NCI-H526 (cell line): ENCODE measurements around the gene CD151.
A peak's percentile ranks its signal among the peaks of the same experiment; 100 is the strongest.

ENCODE experiments used
- DNase-seq, 2 experiments: peaks; one replicate each; lab custom pipeline; 2025; lab: John Stamatoyannopoulos, UW

Gene CD151

DNA sequence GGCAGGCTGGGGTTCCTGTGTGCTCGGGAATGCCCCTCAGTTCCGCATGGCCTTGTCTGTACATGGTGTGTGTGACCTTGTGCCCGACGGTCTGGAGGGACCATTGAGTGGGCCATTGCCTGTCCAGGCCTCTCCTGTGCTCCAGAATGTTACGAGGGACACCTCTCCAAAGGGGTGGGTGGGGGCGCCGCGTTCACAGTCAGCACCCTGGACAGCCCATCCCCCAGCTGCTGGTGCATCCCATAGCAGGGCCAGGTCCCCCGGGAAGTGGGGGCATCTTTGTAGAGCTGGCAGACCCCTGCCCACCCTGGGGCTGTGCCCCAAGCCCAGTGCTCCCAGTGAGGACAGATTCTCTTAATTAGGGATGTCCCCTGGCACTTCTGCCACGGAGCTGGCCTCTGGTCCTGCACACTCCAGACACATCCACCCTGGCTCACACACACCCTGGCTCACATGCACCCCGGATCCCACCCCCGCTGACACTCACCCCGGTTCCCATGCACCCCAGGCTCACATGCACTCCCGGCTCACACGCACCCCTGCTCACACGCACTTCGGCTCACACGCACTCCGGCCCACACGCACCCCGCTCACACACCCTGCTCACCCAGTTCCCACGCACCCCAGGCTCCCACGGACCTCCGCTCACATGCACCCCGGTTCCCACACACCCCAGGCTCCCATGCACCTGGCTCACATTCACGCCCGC, 25.5 kb downstream of the CD151 start:
- no peak for DNase-seq

DNA sequence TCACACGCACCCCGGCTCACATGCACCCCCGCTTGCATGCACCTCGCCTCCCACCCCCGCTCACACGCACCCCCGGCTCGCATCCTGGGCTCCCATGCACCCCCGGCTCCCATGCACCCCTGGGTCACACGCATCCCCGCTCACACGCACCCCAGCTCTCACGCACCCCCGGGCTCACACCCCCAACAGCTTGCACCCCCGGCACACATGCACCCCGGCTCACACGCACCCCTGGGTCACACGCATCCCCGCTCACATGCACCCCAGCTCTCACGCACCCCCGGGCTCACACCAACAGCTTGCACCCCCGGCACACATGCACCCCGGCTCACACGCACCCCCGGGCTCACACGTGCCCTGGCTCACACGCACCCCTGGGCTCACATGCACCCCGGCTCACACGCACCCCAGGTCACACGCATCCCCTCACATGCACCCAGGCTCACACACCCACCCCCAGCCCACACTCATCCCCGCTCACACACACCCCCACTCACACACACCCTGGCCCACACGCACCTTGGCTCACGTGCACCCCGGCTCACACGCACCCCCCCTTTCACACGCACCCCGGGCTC, 26.1 kb downstream of the CD151 start:
- DNase-seq = no peak

DNA sequence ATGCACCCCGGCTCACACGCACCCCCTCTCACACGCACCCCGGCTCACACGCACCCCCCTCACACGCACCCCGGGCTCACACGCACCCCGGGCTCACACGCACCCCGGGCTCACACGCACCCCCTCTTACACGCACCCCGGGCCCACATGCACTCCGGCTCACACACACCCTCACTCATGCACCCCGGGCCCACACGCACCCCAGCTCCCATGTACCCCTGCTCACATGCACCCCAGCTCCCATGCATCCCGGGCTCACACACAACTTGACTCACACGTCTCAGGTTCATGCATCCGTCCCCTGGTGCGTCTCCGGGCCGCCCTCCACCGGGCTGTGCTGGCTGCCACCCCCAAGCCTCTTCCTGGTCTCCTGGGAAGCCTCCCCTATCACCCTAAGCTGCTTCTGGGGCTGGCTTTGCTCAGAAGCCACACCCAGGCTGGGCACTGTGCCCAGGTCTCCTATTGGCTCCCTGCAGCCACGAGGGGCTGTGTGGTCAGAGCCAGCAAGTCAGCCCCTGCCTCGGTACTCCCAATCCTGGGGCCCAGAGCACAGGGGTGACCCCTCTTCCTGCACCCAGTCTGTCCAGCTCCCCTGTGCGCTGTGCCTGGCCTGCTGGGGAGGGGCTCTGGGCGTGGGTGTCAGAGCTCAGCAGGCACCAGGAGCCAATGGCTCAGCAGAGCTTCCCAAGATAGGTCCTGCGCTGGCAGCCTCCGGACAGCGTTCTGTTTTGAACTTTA, 26.8 kb downstream of the CD151 start:
- peak; percentile 59 to 91 for DNase-seq

DNA sequence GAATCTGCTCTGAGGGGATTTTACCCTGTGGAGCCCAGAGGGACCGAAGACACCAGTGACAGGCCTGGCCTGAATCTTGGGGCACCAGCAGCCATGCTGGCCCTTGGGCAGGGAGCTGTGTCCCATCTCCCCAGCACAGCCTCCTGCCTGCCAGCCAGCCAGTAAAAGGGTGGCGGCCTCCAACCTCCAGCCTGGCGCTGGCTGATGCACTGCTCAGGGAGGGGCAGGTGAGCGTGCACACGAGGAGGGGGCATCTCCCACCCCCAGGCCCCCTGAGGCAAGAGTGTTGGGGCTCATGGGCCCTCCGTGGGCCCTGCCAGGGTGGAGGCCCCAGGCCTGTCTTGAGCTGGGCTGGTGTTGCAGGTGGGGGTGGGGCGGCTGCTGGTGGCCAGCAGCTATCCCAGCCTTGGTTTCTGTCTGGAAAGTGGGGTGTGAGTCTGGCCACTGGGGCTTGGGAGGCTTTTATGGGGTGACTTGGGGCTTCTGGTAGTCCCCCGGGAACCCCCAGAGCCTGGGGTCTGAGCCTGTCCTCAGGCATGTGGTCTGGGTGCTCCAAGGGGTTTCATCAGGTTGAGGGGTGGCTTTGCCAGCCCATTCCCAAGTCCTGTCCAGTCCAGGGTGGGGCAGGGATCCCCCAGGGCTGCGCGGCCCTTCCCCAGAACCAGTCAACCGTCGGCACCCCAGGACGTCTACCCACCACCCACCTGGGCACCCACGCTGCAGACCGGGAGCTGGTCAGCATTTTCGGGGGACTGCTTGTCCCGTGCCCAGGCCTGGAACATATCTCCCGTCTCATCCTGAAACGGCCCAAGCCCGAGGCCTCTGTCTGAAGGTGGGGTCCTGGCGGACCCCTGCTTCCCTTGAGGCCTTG, 27.7 kb downstream of the CD151 start:
- DNase-seq = no peak

DNA sequence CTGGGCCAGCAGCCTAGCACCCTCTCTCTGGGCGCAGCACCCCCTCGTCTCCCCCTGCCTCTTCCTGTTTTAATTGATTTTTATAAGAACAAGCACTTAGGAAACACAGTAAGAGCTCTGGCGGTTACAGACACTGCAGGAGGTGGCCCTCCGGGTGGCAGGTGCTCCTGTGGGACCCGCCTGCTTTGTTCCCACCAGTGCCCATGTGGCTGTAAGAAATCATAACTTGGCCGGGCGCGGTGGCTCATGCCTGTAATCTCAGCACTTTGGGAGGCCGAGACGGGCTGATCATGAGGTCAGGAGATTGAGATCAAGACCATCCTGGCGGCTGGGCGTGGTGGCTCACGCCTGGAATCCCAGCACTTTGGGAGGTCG, 28.3 kb downstream of the CD151 start:
- DNase-seq = no peak

DNA sequence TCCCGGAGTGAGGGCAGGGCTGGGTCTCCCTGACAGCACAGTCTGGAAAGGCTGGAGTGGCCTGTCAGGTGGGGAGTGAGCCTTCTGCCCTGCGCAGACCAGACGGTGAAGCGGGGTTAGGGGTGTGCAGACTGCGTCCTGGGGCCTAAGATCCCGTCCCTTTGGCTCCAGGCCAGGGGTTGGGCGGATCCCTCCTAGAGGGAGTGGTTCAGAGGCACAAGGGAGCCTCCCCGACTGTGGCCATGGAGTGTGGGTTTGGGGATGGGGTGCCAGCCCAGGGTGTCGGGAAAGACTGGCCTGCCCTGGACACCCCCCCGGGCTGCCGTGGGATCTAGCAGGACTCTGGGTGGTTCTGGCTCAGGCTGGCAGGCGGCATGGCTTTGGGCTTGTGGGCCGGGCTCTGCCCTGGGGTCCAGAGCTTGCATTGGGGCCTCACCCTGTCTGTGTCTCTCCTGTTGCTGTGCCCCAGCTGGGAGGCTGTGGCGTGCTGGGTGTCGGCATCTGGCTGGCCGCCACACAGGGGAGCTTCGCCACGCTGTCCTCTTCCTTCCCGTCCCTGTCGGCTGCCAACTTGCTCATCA, 29.4 kb downstream of the CD151 start:
- peak; percentile 32 to 71 for DNase-seq

DNA sequence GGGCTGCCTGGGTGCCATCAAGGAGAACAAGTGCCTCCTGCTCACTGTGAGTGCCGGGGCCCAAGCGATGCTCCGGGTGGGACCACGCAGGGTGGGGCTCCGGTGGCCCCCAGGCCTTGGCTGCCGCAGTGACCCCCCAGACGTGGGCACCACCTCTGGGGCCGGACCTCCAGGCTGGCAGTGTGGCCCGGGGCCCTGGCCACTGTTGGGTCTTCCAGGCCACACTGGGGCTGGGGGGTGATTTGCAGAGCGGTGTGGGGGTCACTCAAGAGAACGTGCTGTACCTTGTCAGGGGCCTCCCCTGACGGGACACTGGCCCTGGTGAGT, 29.9 kb downstream of the CD151 start:
- DNase-seq = no peak

DNA sequence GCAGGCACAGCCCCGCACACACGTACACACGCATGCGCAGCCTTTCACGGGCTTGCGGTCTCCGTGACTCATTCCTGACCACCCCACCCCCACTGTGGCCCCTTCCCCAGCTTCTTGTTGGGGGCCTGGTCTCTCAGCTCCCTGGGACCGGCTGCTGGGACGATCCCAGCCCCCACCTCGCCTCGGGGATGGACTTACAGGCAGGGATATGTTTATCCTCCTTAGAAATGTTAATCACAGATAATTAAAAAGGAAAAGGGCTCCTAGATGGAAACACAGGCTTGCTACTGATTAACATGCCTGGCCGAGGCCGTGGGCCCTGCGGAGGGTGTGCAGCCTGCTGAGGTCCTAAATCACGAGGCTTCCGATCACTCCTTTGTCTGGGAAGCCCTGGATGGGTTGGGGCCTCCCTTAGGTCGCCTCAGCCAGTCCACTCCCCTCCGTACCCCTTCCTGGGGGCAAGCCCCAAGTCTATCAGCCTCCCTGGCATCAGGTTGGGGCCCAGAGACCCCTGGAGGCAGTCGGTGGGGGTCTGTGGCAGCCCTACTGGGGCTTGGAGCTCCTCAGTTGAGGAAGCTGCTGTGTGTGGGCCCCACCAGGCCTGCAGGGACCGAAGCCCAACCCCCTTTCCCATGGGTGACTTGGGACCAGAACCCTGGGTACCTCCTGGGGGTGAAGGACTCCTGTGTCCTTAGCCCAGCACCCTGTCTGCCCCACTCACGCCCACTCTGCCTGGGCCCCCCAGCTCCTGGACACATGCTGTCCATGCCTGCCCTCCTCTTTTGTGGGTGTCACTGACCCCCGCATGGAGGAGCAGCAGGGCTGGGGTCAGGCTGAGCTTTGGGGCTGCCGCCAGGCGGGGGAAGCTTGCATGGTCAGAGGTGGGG, 30.5 kb downstream of the CD151 start:
- DNase-seq = no peak

DNA sequence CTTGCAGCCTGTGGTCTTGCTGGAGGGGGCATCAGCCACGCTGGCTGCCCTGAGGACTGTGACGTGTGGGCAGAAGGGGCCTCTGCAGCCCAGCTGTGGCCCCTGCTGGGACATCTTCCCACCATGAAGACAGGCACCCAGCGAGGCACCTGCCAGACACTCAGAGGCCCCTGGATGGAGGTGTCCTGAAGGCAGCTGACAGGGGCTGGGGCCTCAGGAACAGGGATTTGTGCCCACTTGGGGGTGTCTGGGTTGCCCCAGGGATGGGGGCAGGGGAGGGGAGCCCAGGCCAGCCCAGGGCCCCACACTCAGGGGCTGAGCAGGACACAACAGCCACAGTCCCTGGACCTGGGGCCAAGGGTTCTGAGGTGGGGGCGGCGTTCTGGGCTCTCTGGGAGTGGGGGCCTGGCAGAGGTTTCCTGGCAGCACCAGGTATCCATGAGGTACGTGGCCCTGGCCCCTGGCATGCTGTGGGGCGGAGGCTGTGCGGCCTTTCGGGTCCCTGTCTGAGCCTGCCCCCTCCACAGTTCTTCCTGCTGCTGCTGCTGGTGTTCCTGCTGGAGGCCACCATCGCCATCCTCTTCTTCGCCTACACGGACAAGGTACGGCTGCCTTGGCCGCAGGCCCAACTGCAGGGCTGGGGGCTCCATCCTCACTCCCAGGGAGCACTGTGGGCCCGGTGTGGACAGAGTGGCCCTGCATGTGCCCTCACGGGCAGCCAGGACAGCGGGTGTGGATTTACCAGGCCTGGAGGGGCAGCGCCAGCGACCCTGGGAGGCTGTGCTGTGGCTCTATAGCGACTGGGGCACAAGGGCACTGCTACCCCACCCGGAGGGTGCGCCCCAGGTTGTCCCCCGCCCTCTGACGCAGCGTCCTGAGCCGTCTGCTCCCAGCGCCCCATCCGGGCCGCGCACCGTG, 31.4 kb downstream of the CD151 start:
- DNase-seq = no peak

DNA sequence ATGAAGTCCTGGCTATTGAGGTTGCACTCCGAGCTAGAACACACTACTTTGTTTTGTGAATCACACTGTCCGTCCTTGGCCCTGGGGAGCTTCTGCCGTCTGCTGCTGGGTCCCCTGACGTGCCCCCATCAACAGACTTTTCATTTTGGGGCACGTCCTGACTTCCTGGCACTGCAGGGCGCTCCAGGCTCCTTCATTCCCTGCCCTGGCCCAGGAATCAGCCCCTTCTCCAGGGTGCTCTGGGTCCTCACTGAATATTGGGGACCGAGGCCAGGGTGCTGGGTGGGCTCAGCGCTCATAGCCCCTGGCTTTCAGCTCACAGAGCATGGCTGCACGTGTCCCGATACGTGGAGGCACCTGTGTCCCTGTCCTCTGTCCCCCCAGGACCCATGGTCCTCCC, 32.1 kb downstream of the CD151 start:
- DNase-seq = no peak

DNA sequence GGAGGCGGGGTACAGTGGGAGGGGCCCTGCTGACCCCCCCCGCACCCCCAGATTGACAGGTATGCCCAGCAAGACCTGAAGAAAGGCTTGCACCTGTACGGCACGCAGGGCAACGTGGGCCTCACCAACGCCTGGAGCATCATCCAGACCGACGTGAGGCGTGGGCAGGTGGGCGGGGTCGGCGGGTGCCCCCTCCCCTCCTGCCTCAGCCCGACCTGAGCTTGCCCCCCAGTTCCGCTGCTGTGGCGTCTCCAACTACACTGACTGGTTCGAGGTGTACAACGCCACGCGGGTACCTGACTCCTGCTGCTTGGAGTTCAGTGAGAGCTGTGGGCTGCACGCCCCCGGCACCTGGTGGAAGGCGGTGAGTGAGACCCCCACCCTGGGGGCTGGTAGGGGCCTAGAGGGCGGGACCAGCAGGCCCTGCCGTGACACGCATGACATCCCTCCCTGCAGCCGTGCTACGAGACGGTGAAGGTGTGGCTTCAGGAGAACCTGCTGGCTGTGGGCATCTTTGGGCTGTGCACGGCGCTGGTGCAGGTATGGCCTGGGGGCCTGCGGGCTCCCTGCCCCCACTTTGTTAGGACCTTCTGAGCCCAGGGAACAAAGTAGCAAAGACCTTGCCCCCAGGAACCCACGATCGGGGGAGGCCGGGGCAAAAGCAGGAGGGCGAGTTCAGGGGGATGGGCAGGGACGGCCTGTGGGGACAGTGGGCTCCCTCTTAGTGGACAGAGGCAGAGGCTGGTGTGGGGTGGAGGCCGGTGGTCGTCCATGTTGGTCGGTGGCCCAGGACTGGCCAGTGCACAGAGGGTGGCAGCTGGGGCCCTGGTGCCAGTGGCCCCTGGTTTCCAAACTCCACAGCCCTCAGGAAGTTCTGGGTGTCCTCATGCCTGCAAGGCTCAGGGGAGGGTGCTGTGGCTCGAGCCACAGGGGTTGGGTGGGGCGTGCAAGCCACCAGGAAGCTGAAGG, 33.0 kb downstream of the CD151 start:
- no peak for DNase-seq

DNA sequence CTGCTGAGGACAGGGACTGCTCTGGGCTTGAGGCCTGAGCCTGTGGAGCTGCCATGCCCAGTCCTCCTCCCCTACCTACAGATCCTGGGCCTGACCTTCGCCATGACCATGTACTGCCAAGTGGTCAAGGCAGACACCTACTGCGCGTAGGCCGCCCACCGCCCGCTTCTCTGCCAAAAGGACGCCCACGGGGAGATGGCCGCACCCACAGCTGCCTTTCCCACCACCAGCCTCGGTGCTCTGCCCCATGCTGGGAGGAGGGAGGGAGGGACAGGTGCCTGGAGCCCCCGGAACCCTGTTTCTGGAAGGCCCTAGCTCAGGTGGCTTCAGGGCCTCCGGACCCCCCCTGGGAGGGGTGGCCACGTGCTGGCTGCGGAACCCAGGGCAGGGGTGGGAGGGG, 33.7 kb downstream of the CD151 start:
- no peak for DNase-seq

DNA sequence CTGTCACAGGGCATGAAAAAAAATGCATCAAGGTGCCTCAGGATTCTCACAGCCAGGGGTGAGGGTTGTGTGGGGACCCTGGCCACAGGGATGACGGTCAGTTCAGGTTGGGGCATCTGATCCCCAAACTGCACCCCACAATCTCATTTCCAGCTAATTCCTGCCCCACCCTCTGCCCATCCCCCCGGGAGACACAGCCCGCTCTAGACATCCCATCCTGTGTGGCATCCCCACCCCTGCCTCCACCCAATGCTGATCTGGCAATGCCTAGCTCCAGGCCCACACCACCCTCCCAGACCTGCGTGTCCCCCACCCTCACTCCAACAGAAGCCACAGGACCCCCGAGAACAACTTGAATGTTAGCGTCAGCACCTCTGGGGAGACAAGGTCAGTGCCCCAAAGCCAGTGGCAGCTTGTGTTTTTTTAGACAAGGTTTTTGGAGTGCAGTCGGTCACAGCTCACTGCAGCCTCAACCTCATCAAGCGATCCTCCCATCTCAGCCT, 35.2 kb downstream of the CD151 start:
- no peak for DNase-seq

DNA sequence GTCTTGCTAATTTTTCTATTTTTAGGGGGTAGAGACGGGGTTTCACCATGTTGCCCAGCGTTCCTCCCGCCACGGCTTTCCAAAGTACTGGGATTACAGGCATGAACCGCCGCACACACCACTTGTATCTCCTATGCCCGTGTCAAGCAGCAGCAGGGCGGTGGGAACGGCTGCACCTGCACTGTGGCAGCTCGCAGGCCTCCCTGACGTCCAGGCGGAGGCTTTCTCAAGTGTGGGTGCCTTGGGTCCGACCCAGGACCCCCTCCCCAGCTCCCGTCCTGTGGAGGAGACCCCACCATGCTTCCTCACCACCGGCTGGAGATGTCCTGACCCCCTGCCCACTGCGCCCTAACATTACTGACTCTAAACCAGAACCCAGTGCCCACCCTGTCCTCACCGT, 35.6 kb downstream of the CD151 start:
- DNase-seq = no peak

DNA sequence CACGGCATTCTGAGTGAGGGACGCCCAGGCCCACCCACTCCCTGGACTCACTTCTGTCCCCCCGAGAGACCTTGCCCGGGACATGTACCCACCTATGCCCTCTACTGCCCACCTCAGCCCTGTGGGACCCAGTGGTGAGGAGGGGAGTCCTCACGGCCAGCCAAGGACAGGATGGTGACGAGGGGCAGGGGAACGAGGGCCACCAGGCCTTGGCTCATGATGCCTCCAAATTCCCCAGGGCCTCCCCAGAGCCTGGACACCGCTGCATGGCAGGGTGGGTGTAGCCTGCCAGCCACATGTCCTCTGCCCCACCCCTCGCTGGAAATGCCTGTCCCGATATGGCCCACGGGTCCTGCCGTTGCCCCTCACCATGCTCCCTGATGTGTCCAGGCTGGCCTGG, 36.0 kb downstream of the CD151 start:
- DNase-seq = no peak

DNA sequence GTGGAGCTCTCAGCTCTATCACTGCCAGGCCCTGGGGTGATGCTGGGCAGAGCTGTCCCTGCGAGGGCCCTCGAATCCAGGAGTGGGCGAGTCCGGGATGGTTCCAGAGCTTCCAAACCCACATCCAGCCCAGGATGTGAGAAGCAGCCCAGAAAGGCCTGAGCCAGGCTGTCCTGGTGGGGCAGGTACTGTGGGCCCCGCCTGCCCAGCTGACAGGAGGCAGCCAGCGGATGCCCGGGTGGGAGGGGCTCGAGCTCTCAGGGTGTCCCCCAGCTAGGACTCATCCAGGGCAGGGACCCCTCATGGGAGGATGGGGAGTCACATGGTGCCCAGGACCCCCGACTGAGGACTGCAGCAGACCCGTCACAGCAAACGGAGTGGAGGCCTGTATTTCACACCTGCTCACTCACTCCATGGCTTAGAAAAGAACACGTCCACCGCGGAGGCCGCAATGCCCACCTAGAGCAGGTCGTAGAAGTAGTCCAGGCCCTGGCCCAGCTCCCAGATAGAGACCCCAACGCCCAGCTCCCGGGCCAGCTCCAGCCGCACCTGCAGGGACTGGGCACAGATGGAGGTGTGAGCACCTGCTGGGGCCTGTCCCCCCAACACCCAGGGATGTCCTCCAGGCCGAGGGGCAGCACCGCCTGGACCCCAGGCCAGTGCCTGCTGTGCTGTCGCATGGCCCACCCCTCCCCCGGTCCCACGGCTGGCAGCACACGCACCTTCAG, 36.8 kb downstream of the CD151 start:
- no peak for DNase-seq

DNA sequence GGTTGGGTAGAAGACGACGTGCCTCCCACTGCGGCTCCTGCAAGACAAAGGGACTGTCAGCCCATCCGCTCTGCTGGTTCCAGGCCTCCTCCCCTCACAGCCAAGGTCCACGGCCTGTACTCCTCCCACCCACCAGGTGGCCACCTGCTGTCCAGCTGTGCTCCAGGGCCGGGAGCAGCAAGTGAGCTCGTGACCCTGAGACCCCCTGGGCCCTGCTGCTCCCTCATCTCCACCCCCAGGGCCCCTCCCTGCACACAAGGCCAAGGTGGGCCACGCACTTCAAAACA, 37.3 kb downstream of the CD151 start:
- DNase-seq = no peak

DNA sequence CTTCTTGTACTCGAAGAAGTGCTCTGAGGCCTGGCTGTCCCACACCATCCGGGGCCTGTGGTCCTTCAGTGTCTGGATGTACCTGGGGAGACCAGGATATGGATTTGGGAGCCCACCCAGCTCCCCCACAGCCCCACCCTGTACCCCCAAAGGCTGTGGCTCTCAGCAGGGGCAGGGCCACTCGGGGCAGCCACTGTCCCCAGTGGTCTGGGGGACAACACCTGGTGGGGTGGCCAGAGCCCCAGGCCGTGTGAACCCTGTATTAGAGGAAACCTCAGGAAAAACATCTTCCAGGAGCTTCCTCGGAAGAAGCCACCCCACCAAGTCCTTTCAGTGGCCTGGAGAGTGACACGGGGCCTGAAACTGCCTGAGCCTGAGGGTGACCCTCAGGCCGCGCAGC, 37.7 kb downstream of the CD151 start:
- DNase-seq = no peak
